Measurements from ENCODE around the gene ZNRF3.

Gene ZNRF3

GRCh38 chr22:28856095-28856455, 27.3 kb upstream of the ZNRF3 start:
- no peaks in the 10 kb centered on the region for H3K9me3 ChIP-seq (ENCODE audit: control insufficient read depth, insufficient read depth, low read depth, low read length)
- no peaks in the 10 kb centered on the region for H3K4me1 ChIP-seq (ENCODE audit: control insufficient read depth, insufficient read depth, low read length)
- H3K4me3 ChIP-seq (ENCODE audit: low read depth, low read length) = no peak overlapping the region
- TF ChIP-seq ZNF473 (tag by site-specific recombination; IDR thresholded peaks at IDR 0.05) (no peak), ZNF16 (tag by site-specific recombination; IDR thresholded peaks at IDR 0.05; ENCODE audit: low read depth) (no peak), ZNF239 (tag by site-specific recombination; IDR thresholded peaks at IDR 0.05) (no peak), ZNF621 (tag by site-specific recombination; IDR thresholded peaks at IDR 0.05) (no peak), ZNF2 (tag by site-specific recombination; IDR thresholded peaks at IDR 0.05) (no peak), ZNF514 (tag by site-specific recombination; IDR thresholded peaks at IDR 0.05) (no peak), ZNF140 (tag by site-specific recombination; IDR thresholded peaks at IDR 0.05) (no peak), ZEB2 (tag by site-specific recombination; IDR thresholded peaks at IDR 0.05) (no peak), ZNF423 (tag by site-specific recombination; IDR thresholded peaks at IDR 0.05) (no peak), ZNF391 (tag by site-specific recombination; IDR thresholded peaks at IDR 0.05; ENCODE audit: borderline replicate concordance, low read depth) (no peak), ZNF529 (tag by site-specific recombination; IDR thresholded peaks at IDR 0.05; ENCODE audit: insufficient replicate concordance) (no peak), ZNF660 (tag by site-specific recombination; IDR thresholded peaks at IDR 0.05) (no peak), PRDM2 (tag by site-specific recombination; IDR thresholded peaks at IDR 0.05; ENCODE audit: borderline replicate concordance) (no peak), ZNF19 (tag by site-specific recombination; IDR thresholded peaks at IDR 0.05; ENCODE audit: low read depth) (no peak), ZNF76 (tag by site-specific recombination; IDR thresholded peaks at IDR 0.05; ENCODE audit: borderline replicate concordance, low read depth) (no peak), ZNF266 (tag by site-specific recombination; IDR thresholded peaks at IDR 0.05; ENCODE audit: low read depth) (no peak)
- TF ChIP-seq, protein P1, sequence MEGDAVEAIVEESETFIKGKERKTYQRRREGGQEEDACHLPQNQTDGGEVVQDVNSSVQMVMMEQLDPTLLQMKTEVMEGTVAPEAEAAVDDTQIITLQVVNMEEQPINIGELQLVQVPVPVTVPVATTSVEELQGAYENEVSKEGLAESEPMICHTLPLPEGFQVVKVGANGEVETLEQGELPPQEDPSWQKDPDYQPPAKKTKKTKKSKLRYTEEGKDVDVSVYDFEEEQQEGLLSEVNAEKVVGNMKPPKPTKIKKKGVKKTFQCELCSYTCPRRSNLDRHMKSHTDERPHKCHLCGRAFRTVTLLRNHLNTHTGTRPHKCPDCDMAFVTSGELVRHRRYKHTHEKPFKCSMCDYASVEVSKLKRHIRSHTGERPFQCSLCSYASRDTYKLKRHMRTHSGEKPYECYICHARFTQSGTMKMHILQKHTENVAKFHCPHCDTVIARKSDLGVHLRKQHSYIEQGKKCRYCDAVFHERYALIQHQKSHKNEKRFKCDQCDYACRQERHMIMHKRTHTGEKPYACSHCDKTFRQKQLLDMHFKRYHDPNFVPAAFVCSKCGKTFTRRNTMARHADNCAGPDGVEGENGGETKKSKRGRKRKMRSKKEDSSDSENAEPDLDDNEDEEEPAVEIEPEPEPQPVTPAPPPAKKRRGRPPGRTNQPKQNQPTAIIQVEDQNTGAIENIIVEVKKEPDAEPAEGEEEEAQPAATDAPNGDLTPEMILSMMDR (tag by site-specific recombination; IDR thresholded peaks at IDR 0.05) = no peak
- TF ChIP-seq, protein P2, sequence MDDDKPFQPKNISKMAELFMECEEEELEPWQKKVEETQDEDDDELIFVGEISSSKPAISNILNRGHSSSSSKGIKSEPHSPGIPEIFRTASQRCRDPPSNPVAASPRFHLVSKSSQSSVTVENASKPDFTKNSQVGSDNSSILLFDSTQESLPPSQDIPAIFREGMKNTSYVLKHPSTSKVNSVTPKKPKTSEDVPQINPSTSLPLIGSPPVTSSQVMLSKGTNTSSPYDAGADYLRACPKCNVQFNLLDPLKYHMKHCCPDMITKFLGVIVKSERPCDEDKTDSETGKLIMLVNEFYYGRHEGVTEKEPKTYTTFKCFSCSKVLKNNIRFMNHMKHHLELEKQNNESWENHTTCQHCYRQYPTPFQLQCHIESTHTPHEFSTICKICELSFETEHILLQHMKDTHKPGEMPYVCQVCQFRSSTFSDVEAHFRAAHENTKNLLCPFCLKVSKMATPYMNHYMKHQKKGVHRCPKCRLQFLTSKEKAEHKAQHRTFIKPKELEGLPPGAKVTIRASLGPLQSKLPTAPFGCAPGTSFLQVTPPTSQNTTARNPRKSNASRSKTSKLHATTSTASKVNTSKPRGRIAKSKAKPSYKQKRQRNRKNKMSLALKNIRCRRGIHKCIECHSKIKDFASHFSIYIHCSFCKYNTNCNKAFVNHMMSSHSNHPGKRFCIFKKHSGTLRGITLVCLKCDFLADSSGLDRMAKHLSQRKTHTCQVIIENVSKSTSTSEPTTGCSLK (tag by site-specific recombination; IDR thresholded peaks at IDR 0.05) = no peak
- TF ChIP-seq, protein P3, sequence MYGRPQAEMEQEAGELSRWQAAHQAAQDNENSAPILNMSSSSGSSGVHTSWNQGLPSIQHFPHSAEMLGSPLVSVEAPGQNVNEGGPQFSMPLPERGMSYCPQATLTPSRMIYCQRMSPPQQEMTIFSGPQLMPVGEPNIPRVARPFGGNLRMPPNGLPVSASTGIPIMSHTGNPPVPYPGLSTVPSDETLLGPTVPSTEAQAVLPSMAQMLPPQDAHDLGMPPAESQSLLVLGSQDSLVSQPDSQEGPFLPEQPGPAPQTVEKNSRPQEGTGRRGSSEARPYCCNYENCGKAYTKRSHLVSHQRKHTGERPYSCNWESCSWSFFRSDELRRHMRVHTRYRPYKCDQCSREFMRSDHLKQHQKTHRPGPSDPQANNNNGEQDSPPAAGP (tag by site-specific recombination; IDR thresholded peaks at IDR 0.05) = no peak
- H3K27ac ChIP-seq (ENCODE audit: extremely low read depth, low read depth, low read length) = no peak overlapping the region
- ChIA-PET CTCF (interaction anchor here (0.6 to 3.9 kb wide), 51 partner anchors 8 to 393 kb away, joined by 3 to 121 read pairs (median 4); partner anchors contain the start of genes C22orf31 and XBP1), POLR2A (interaction anchor here (0.6 to 1.6 kb wide), 2 partner anchors 158 to 184 kb away, joined by 3 to 7 read pairs; no protein-coding TSS in a partner anchor)
- H3K36me3 ChIP-seq (ENCODE audit: control insufficient read depth in 2 of 2, insufficient read depth in 1 of 2, low read length in 2 of 2) = no peaks in the 10 kb centered on the region
